Adrenal gland (tissue), 5 donors: ENCODE results near the gene CEACAM6.

Source experiments
- POLR2A ChIP-seq, 2 donors: fragments of 450-650 bp; IDR thresholded peaks; one replicate each; pipeline ENCODE4 v1.6.1; 2017; ENCODE audit warnings: antibody characterized with exemption in 2 of 2, mild to moderate bottlenecking in 2 of 2, moderate library complexity in 1 of 2
- TF ChIP-seq, protein P1 (sequence below), 6 experiments: fragments of 450-650 bp in 4 of 6; fragments of 200-600 bp in 2 of 6; sonication (generic) in 1 of 6; IDR thresholded peaks; 1 replicate in 5 of 6; 2 replicates in 1 of 6; pipeline versions ENCODE4 v1.5.1 to v1.8.0; 2016 to 2021; ENCODE audit warnings: antibody characterized with exemption in 6 of 6, mild to moderate bottlenecking in 2 of 6, moderate library complexity in 1 of 6
- donor health status: DM: no; HTN: no; CAD: no.

DNA sequence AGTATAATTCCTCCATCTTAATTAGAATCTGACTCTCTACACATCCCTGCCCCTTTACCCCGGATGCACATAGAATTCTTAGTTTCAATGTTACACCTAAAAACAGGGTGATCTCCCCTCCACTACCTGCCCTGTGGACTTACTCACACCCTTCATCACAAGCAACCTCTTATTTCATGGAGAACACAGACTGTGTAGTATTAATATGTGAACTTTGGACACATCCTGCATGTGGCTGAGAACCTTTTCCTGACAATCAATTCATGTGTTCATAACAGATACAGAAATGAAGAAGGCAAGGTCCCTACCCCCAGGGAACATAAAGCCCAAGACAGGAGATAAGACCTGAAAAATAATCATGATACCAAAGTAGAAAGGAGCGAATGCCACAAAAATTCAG, 11.8 kb downstream of the CEACAM6 start:
- TF ChIP-seq, protein P1, sequence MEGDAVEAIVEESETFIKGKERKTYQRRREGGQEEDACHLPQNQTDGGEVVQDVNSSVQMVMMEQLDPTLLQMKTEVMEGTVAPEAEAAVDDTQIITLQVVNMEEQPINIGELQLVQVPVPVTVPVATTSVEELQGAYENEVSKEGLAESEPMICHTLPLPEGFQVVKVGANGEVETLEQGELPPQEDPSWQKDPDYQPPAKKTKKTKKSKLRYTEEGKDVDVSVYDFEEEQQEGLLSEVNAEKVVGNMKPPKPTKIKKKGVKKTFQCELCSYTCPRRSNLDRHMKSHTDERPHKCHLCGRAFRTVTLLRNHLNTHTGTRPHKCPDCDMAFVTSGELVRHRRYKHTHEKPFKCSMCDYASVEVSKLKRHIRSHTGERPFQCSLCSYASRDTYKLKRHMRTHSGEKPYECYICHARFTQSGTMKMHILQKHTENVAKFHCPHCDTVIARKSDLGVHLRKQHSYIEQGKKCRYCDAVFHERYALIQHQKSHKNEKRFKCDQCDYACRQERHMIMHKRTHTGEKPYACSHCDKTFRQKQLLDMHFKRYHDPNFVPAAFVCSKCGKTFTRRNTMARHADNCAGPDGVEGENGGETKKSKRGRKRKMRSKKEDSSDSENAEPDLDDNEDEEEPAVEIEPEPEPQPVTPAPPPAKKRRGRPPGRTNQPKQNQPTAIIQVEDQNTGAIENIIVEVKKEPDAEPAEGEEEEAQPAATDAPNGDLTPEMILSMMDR (IDR thresholded peaks at IDR 0.05) = no peak
- TF ChIP-seq POLR2A (IDR thresholded peaks at IDR 0.05) = no peak
